AG04450 (cell line): ENCODE measurements around the gene PCDHGA12. TPM values are rescaled to one million over a fixed set of nuclear protein-coding genes. Genes with fewer than 3 reads are reported as not detected.

Experiments
- CTCF ChIA-PET: fragments of 300-600, 350-600 bp; formaldehyde crosslinking; extraction: SDS; loops from one replicate; lab custom pipeline; 2022; ENCODE audit warnings: antibody characterized with exemption, inconsistent platforms; lab: Charles Lee
- POLR2A ChIA-PET: fragments of 350-600 bp; formaldehyde crosslinking; extraction: SDS; loops from one replicate; lab custom pipeline; 2021; ENCODE audit warnings: antibody characterized with exemption, inconsistent platforms; lab: Yijun Ruan, JAX
- DNase-seq: peaks from one replicate; pipeline ENCODE4 v3.0.0-alpha.2; 2011; ENCODE audit warnings: low read depth, low spot score
- H3K27ac ChIP-seq: one replicate; pipeline ENCODE4 v1.5.1; 2012; ENCODE audit warnings: low read depth, low read length, control low read depth
- H3K27me3 ChIP-seq: one replicate; pipeline ENCODE4 v1.6.0; 2012; ENCODE audit warnings: low read length; ENCODE audit not compliant: control insufficient read depth, insufficient read depth
- H3K4me3 ChIP-seq: 2 replicates; pipeline ENCODE4 v1.5.1; 2011; ENCODE audit warnings: mild to moderate bottlenecking, low read depth, low read length, control low read depth
- H3K9me3 ChIP-seq: 2 replicates; pipeline ENCODE4 v1.5.1; 2012; ENCODE audit warnings: low read length; ENCODE audit not compliant: control insufficient read depth, insufficient read depth
- polyA plus RNA-seq: library from polyadenylated mRNA; depleted of rRNA; stranded (reverse); fragments of >200 nt; gene quantifications from 2 replicates; pipeline ENCODE4 v1.2.3, GENCODE V29; 2011; rRNA removed
- TF ChIP-seq, protein P1 (sequence below): IDR thresholded peaks from 2 replicates; pipeline ENCODE4 v1.5.1; 2011; ENCODE audit warnings: low read depth, low read length, control low read depth, inconsistent platforms

Gene PCDHGA12
- polyA plus RNA-seq, 1 experiment, result 3.4 TPM

DNA sequence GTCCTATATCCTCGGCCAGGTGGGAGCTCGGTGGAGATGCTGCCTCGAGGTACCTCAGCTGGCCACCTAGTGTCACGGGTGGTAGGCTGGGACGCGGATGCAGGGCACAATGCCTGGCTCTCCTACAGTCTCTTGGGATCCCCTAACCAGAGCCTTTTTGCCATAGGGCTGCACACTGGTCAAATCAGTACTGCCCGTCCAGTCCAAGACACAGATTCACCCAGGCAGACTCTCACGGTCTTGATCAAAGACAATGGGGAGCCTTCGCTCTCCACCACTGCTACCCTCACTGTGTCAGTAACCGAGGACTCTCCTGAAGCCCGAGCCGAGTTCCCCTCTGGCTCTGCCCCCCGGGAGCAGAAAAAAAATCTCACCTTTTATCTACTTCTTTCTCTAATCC is 47.5 kb downstream of the PCDHGA12 start:
- no peak overlapping the region for H3K27ac ChIP-seq
- no peaks in the 10 kb centered on the region; the same call in 1 of the 2 replicates for H3K9me3 ChIP-seq
- H3K4me3 ChIP-seq, result peak overlapping the region; percentile 82
- ChIA-PET CTCF (interaction anchor here (0.6 to 7.4 kb wide), 9 partner anchors 18 to 95 kb away, joined by 3 to 68 read pairs (median 5); partner anchors contain the start of gene PCDHGB5), POLR2A (interaction anchor here (1.8 kb wide), 1 partner anchor 44 kb away, joined by 6 read pairs; no protein-coding TSS in a partner anchor)
- DNase-seq, result no peak
- no peaks in the 10 kb centered on the region for H3K27me3 ChIP-seq
- TF ChIP-seq, protein P1, sequence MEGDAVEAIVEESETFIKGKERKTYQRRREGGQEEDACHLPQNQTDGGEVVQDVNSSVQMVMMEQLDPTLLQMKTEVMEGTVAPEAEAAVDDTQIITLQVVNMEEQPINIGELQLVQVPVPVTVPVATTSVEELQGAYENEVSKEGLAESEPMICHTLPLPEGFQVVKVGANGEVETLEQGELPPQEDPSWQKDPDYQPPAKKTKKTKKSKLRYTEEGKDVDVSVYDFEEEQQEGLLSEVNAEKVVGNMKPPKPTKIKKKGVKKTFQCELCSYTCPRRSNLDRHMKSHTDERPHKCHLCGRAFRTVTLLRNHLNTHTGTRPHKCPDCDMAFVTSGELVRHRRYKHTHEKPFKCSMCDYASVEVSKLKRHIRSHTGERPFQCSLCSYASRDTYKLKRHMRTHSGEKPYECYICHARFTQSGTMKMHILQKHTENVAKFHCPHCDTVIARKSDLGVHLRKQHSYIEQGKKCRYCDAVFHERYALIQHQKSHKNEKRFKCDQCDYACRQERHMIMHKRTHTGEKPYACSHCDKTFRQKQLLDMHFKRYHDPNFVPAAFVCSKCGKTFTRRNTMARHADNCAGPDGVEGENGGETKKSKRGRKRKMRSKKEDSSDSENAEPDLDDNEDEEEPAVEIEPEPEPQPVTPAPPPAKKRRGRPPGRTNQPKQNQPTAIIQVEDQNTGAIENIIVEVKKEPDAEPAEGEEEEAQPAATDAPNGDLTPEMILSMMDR, result no peak

DNA sequence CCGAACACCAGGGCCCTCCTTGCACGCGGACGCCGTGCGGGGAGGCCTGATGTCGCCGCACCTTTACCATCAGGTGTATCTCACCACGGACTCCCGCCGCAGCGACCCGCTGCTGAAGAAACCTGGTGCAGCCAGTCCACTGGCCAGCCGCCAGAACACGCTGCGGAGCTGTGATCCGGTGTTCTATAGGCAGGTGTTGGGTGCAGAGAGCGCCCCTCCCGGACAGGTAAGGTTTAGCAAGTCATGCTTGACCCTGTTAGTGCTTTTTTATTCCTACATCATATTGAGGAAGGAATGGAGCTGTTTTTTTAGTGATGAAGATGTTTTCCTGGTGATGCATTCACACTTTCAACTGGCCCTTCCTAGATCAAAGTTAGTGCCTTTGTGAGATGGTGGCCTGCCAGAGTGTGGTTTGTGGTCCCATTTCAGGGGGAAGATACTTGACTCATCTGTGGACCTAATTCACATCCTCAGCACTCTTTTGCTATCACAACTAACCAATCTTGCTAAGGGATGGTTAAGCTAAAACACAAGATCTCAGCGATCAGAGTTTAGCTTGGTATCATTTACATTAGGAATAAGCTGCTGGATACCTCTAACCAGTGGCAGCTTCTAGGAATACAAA is 48.1 kb downstream of the PCDHGA12 start:
- TF ChIP-seq, protein P1, result peak; percentile 39; the same call in 1 of the 2 replicates
- ChIA-PET POLR2A (no interaction called here), CTCF (interaction anchor here (0.5 to 7.4 kb wide), 13 partner anchors 14 to 81 kb away, joined by 3 to 68 read pairs (median 5); partner anchors contain the start of genes PCDHGB5 and PCDHGB7)
- no peak for DNase-seq
- no peaks in the 10 kb centered on the region for H3K27me3 ChIP-seq
- no peaks in the 10 kb centered on the region; the same call in 1 of the 2 replicates for H3K9me3 ChIP-seq
- H3K4me3 ChIP-seq, result peak overlapping the region; percentile 82
- H3K27ac ChIP-seq, result no peak overlapping the region

DNA sequence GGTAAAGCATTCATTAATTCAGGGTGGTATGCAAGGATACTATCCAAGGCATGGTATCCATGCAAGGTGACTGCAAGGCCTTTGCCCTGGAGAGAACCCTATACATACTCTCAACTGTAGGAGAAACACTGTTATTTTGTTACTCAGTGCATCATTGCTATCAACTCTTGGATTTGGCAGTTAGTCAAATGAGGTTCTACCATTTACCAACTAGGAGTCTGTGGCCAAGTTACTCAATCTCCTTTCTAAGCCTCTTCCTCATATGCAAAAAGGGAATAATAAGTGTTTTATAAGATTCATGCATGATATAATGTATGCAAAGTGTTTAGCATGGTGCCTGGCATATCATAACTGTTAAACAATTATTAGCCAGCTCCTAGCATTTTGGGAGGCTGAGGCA is 49.5 kb downstream of the PCDHGA12 start:
- H3K4me3 ChIP-seq, result peak overlapping the region; percentile 82
- peaks cover 4% of the 10 kb centered on the region for H3K9me3 ChIP-seq
- no peak for DNase-seq
- POLR2A ChIA-PET, result no interaction called here
- no peak overlapping the region for H3K27ac ChIP-seq
- CTCF ChIA-PET, result interaction anchor here (1.0 to 2.1 kb wide), 4 partner anchors 9 to 84 kb away, joined by 3 to 7 read pairs (median 4); partner anchors contain the start of gene PCDHGC5
- no peaks in the 10 kb centered on the region for H3K27me3 ChIP-seq
- TF ChIP-seq, protein P1, result no peak

Other genes with a start within 250 kb of the PCDHGA12 start
- 0.45 and 0.66 TPM in 2 replicates for gene PCDHB16, start 248.1 kb upstream of the PCDHGA12 start, polyA plus RNA-seq
- gene PCDHB9, start 243.3 kb upstream of the PCDHGA12 start, polyA plus RNA-seq, result 0.22 and 0.45 TPM in 2 replicates
- gene PCDHB10, start 238.2 kb upstream of the PCDHGA12 start, polyA plus RNA-seq, result 0.45 and 0.74 TPM in 2 replicates
- 0.16 and 0.25 TPM in 2 replicates for gene PCDHB11, start 230.9 kb upstream of the PCDHGA12 start, polyA plus RNA-seq
- gene PCDHB12, start 221.8 kb upstream of the PCDHGA12 start, polyA plus RNA-seq, result 0.32 and 0.40 TPM in 2 replicates
- 0.60 and 0.73 TPM in 2 replicates for gene PCDHB13, start 216.6 kb upstream of the PCDHGA12 start, polyA plus RNA-seq
- 0.98 and 1.1 TPM in 2 replicates for gene PCDHB14, start 207.2 kb upstream of the PCDHGA12 start, polyA plus RNA-seq
- gene PCDHB15, start 185.1 kb upstream of the PCDHGA12 start, polyA plus RNA-seq, result 0.88 and 0.93 TPM in 2 replicates
- not detected in 2 replicates for gene SLC25A2, start 126.5 kb upstream of the PCDHGA12 start, polyA plus RNA-seq
- 60.3 and 71.0 TPM in 2 replicates for gene TAF7, start 109.7 kb upstream of the PCDHGA12 start, polyA plus RNA-seq
- 1.9 and 2.2 TPM in 2 replicates for gene PCDHGA1, start 100.0 kb upstream of the PCDHGA12 start, polyA plus RNA-seq
- gene PCDHGA2, start 91.7 kb upstream of the PCDHGA12 start, polyA plus RNA-seq, result 6.1 and 6.3 TPM in 2 replicates
- 0.92 and 1.2 TPM in 2 replicates for gene PCDHGA3, start 86.7 kb upstream of the PCDHGA12 start, polyA plus RNA-seq
- gene PCDHGB1, start 80.4 kb upstream of the PCDHGA12 start, polyA plus RNA-seq, result 3.2 TPM in 2 replicates
- gene PCDHGA4, start 75.5 kb upstream of the PCDHGA12 start, polyA plus RNA-seq, result 6.3 and 7.6 TPM in 2 replicates
- 4.6 and 4.8 TPM in 2 replicates for gene PCDHGB2, start 70.5 kb upstream of the PCDHGA12 start, polyA plus RNA-seq
- gene PCDHGA5, start 66.3 kb upstream of the PCDHGA12 start, polyA plus RNA-seq, result 1.4 and 1.8 TPM in 2 replicates
- 3.6 and 4.3 TPM in 2 replicates for gene PCDHGB3, start 60.3 kb upstream of the PCDHGA12 start, polyA plus RNA-seq
- 4.7 and 4.8 TPM in 2 replicates for gene PCDHGA6, start 56.6 kb upstream of the PCDHGA12 start, polyA plus RNA-seq
- 2.7 TPM in 2 replicates for gene PCDHGA7, start 47.8 kb upstream of the PCDHGA12 start, polyA plus RNA-seq
- gene PCDHGB4, start 42.8 kb upstream of the PCDHGA12 start, polyA plus RNA-seq, result 10.3 and 10.9 TPM in 2 replicates
- 0.93 and 1.1 TPM in 2 replicates for gene PCDHGA8, start 37.9 kb upstream of the PCDHGA12 start, polyA plus RNA-seq
- 12.5 TPM in 2 replicates for gene PCDHGB5, start 32.6 kb upstream of the PCDHGA12 start, polyA plus RNA-seq
- 6.4 and 8.0 TPM in 2 replicates for gene PCDHGA9, start 27.7 kb upstream of the PCDHGA12 start, polyA plus RNA-seq
- 3.3 and 3.8 TPM in 2 replicates for gene PCDHGB6, start 22.5 kb upstream of the PCDHGA12 start, polyA plus RNA-seq
- gene PCDHGA10, start 17.5 kb upstream of the PCDHGA12 start, polyA plus RNA-seq, result 9.2 and 11.7 TPM in 2 replicates
- gene PCDHGB7, start 12.8 kb upstream of the PCDHGA12 start, polyA plus RNA-seq, result 16.2 and 17.0 TPM in 2 replicates
- gene PCDHGA11, start 9.5 kb upstream of the PCDHGA12 start, polyA plus RNA-seq, result 7.5 and 7.7 TPM in 2 replicates
- gene PCDHGC3, start 45.5 kb downstream of the PCDHGA12 start, polyA plus RNA-seq, result 47.4 and 61.1 TPM in 2 replicates
- 0.46 and 0.83 TPM in 2 replicates for gene PCDHGC4, start 54.5 kb downstream of the PCDHGA12 start, polyA plus RNA-seq
- 2.4 and 2.5 TPM in 2 replicates for gene PCDHGC5, start 58.6 kb downstream of the PCDHGA12 start, polyA plus RNA-seq
- 27.1 and 34.7 TPM in 2 replicates for gene DIAPH1, start 188.5 kb downstream of the PCDHGA12 start, polyA plus RNA-seq
- 78.3 and 82.2 TPM in 2 replicates for gene HDAC3, start 206.3 kb downstream of the PCDHGA12 start, polyA plus RNA-seq
- gene RELL2, start 206.5 kb downstream of the PCDHGA12 start, polyA plus RNA-seq, result 3.0 and 3.1 TPM in 2 replicates
- gene FCHSD1, start 220.9 kb downstream of the PCDHGA12 start, polyA plus RNA-seq, result 28.1 and 30.2 TPM in 2 replicates